T-helper 9 cell (primary cell): ENCODE measurements around the gene DDX18.

Source experiments
- DNase-seq: peaks from one replicate; pipeline ENCODE4 v3.0.0-alpha.2; 2020

Gene DDX18

GRCh38 chr2:117835990-117836760 is 21.7 kb downstream of the DDX18 start:
- peak; percentile 34 for DNase-seq

GRCh38 chr2:117845304-117845703 is 30.8 kb downstream of the DDX18 start:
- no peak for DNase-seq

- DNase-seq, result no peak
These were observed 35.5 kb downstream of the DDX18 start for GRCh38 chr2:117850015-117850414.

GRCh38 chr2:117850461-117850860 is 36.0 kb downstream of the DDX18 start:
- DNase-seq, result no peak

- DNase-seq, result no peak
These were observed 37.5 kb downstream of the DDX18 start for GRCh38 chr2:117851969-117852368.

- no peak for DNase-seq
These were observed 38.8 kb downstream of the DDX18 start for GRCh38 chr2:117853316-117853715.

GRCh38 chr2:117853873-117854272 is 39.4 kb downstream of the DDX18 start:
- DNase-seq, result no peak

GRCh38 chr2:117854610-117855009 is 40.1 kb downstream of the DDX18 start:
- no peak for DNase-seq

- DNase-seq, result no peak
These were observed 41.4 kb downstream of the DDX18 start for GRCh38 chr2:117855886-117856285.

- DNase-seq, result no peak
These were observed 42.1 kb downstream of the DDX18 start for GRCh38 chr2:117856415-117857210.

GRCh38 chr2:117858336-117858735 is 43.8 kb downstream of the DDX18 start:
- no peak for DNase-seq

- DNase-seq, result no peak
These were observed 44.5 kb downstream of the DDX18 start for GRCh38 chr2:117858892-117859531.

GRCh38 chr2:117859532-117859911 is 45.0 kb downstream of the DDX18 start:
- no peak for DNase-seq

- DNase-seq, result no peak
These were observed 45.6 kb downstream of the DDX18 start for GRCh38 chr2:117859924-117860647.

GRCh38 chr2:117862459-117862858 is 48.0 kb downstream of the DDX18 start:
- DNase-seq, result no peak

GRCh38 chr2:117875786-117876185 is 61.3 kb downstream of the DDX18 start:
- DNase-seq, result no peak

- DNase-seq, result no peak
These were observed 64.5 kb downstream of the DDX18 start for GRCh38 chr2:117879003-117879402.
